ENCODE measurements around the gene CIB1. TPM values are rescaled to one million over a fixed set of nuclear protein-coding genes. Genes with fewer than 3 reads are reported as not detected.

CIB1 gene
- total and polyA plus RNA-seq, 2 of the 8 experiments (the other 6 are each of a cell fraction or from before 2014, with no cell fraction given) = 26.0 to 63.5 TPM

DNA sequence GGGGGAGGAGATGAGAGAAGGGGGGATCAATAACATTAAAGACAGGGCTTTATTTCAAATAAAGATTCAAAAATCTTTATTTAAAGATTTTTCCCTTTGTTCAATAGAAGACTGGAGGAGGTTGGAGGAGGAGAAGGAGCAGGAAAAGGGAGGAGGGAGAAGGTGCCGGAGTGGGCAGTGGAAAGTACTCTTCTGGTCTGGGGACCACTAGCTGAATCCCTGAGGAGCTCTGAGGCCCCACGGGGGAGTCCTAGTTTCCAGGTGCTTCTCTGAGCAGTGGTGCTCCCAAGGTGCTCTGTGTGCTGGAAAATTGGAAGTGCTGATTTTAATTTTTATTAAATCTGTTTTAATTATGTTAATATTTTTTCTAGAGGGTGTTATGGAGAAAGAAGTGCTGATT, 52.0 kb downstream of the CIB1 start:
- no peak overlapping the region for H3K23ac ChIP-seq (ENCODE audit: insufficient read length)
- H2AK5ac ChIP-seq (ENCODE audit: low read depth, low read length) = no peak overlapping the region
- H3K4me2 ChIP-seq (ENCODE audit: insufficient read depth in 1 of 2, low read depth in 2 of 2, low read length in 2 of 2) = no peak overlapping the region
- H2BK20ac ChIP-seq (ENCODE audit: low read length) = no peak overlapping the region
- no peak overlapping the region for H3K4me3 ChIP-seq (ENCODE audit: extremely low read depth in 1 of 4, insufficient read depth in 2 of 4, low read depth in 3 of 4, low read length in 4 of 4)
- no peak overlapping the region for H2AFZ ChIP-seq (ENCODE audit: low read length)
- H3K4ac ChIP-seq (replicated peaks; ENCODE audit: insufficient read length, low read depth, low read length) = no peak overlapping the region
- no peak overlapping the region for H2BK120ac ChIP-seq (replicated peaks; ENCODE audit: low read depth, low read length)
- no peak overlapping the region for H2BK5ac ChIP-seq (ENCODE audit: low read depth, low read length)
- H3K18ac ChIP-seq (ENCODE audit: extremely low read depth, low read length) = no peak overlapping the region; the same call in 1 of the 2 replicates
- no peak overlapping the region for H4K5ac ChIP-seq (ENCODE audit: insufficient read length, low read depth, low read length)
- no peak overlapping the region for H3K9ac ChIP-seq (replicated peaks in 1 of 4; ENCODE audit: extremely low read depth in 1 of 4, low read depth in 3 of 4, low read length in 3 of 4)
- no peak overlapping the region for H3K27ac ChIP-seq (ENCODE audit: low read depth, low read length)
- H3K79me2 ChIP-seq (ENCODE audit: control insufficient read depth in 1 of 2, insufficient read depth in 2 of 2, low read length in 2 of 2) = no peaks in the 10 kb centered on the region
- FAIRE-seq = no peak
- H4K8ac ChIP-seq (ENCODE audit: extremely low read depth, insufficient read depth, low read length) = no peak overlapping the region
- peaks cover 4 to 9% (median 8%) of the 10 kb centered on the region in 4 experiments; a peak in 5 of 7 replicates for H3K4me1 ChIP-seq (replicated peaks in 1 of 4; ENCODE audit: control insufficient read depth in 3 of 4, insufficient read depth in 4 of 4, low read length in 3 of 4)
- no peak overlapping the region for H3K14ac ChIP-seq (ENCODE audit: insufficient read length)
- no peak overlapping the region for H2BK15ac ChIP-seq (ENCODE audit: low read length)
- no peaks in the 10 kb centered on the region for H4K20me1 ChIP-seq (replicated peaks in 1 of 2; ENCODE audit: control insufficient read depth in 1 of 2, insufficient read depth in 2 of 2, low read length in 2 of 2)
- H3K36me3 ChIP-seq (ENCODE audit: control insufficient read depth in 2 of 4, insufficient read depth in 4 of 4, low read length in 3 of 4) = no peaks in the 10 kb centered on the region
- H3K23me2 ChIP-seq (ENCODE audit: low read depth, low read length) = peaks cover 6% of the 10 kb centered on the region; the same call in 1 of the 2 replicates
- ChIA-PET POLR2A (ENCODE audit: partially characterized antibody) (interaction anchor here (1.2 to 1.3 kb wide), 2 partner anchors 18 to 20 kb away, joined by 3 read pairs; no protein-coding TSS in a partner anchor), CTCF (ENCODE audit: partially characterized antibody) (interaction anchor here (0.7 to 2.2 kb wide), 7 partner anchors 15 to 52 kb away, joined by 3 to 9 read pairs (median 4); partner anchors contain the start of genes CIB1, GDPGP1 and SEMA4B)
- no peaks in the 10 kb centered on the region for H3K79me1 ChIP-seq (ENCODE audit: low read depth, low read length)
- no peaks in the 10 kb centered on the region for H3K9me3 ChIP-seq (ENCODE audit: insufficient read depth in 2 of 2, low read depth in 1 of 2, low read length in 1 of 2)
- no peak overlapping the region for H2BK12ac ChIP-seq (ENCODE audit: low read depth, low read length)
- no peaks in the 10 kb centered on the region for H3K27me3 ChIP-seq (replicated peaks in 1 of 4; ENCODE audit: control insufficient read depth in 3 of 4, extremely low read depth in 1 of 4, insufficient read depth in 3 of 4, low read length in 3 of 4)
- no peak overlapping the region for H3K56ac ChIP-seq (replicated peaks; ENCODE audit: insufficient read length, low read depth, low read length)
- H4K91ac ChIP-seq (replicated peaks; ENCODE audit: insufficient read length, low read length) = no peak overlapping the region
- DNase-seq (ENCODE audit: low read depth in 1 of 2, low spot score in 2 of 2) = no peak
- 72% methylated on average over 2 of the region's 2 CpGs; no CpG with 5 or more reads in 1 of the 2 experiments for WGBS, 2 experiments (ENCODE audit: extremely low coverage in 1 of 2, insufficient coverage in 1 of 2, insufficient read length in 1 of 2, insufficient replicate concordance in 2 of 2, low coverage in 1 of 2, low lambda C conversion rate in 2 of 2, missing lambda C conversion rate in 1 of 2)
- no peak for TF ChIP-seq CHD1 (IDR thresholded peaks at IDR 0.05; ENCODE audit: low read depth, low read length)
- no peak for TF ChIP-seq CBX8 (IDR thresholded peaks at IDR 0.05; ENCODE audit: borderline replicate concordance, low read depth, low read length)
- TF ChIP-seq, protein P1, sequence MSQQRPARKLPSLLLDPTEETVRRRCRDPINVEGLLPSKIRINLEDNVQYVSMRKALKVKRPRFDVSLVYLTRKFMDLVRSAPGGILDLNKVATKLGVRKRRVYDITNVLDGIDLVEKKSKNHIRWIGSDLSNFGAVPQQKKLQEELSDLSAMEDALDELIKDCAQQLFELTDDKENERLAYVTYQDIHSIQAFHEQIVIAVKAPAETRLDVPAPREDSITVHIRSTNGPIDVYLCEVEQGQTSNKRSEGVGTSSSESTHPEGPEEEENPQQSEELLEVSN (IDR thresholded peaks at IDR 0.05) = no peak
- no peak for TF ChIP-seq RNF2 (IDR thresholded peaks at IDR 0.05; ENCODE audit: borderline replicate concordance, low read depth, low read length, missing control alignments, poor library complexity, severe bottlenecking)
- no peak for TF ChIP-seq ZNF274 (IDR thresholded peaks at IDR 0.05; ENCODE audit: borderline replicate concordance, extremely low read depth, low read length)
